Stimulated activated CD8-positive, alpha-beta memory T cell treated with anti-CD3 and anti-CD28 coated beads, Interleukin-2, amount 100 ng/mL, for 1 hour (primary cell): ENCODE measurements around the gene TRABD2B.

Experiments used
- DNase-seq, 2 donors: peaks; one replicate each; pipeline ENCODE4 v3.0.0-alpha.2; 2020; ENCODE audit warnings: low read depth in 2 of 2

TRABD2B gene

DNA sequence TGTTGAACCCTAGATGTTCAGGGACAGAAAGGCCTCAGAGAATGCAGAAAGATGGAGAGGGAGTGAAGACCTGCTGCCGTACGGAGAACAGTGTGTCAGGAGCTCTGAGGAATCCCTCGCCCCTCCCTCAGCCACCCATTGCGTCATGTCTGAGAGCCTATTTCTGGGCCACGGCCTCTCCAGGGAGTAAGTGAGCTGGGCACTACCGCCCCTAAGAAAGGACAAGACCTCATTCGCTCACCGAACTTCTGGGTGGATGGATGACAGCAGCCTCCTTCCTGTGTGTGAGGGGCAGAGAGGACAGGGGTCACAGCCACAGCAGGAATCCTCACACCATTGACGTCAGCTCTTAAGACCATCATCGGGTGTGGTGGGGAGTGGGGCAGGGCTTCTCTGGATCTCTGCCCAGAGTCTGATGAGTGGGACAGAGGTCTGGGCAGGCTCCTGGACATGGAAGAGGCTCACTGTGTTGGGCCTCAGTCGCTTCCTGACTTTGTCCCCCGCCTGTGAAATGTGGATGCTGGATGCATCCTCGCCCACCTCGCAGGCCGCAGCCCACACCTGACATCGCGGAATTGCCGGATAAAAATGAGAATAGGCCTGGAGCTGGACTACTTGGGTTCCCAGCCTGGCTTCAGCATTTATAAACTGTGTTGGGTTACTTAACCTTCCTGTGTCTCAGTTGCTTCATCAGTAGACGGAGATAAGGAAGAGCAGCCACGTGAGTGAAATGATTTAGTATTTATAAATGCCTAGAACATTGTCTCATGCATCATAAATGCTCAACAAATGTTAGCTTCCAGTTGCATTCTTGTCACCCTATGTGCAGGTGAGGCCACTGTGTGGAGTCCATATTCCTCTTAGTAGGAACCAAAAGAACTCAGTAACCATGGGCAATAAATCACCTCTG lies 238.6 kb downstream of the TRABD2B start:
- no peak for DNase-seq

DNA sequence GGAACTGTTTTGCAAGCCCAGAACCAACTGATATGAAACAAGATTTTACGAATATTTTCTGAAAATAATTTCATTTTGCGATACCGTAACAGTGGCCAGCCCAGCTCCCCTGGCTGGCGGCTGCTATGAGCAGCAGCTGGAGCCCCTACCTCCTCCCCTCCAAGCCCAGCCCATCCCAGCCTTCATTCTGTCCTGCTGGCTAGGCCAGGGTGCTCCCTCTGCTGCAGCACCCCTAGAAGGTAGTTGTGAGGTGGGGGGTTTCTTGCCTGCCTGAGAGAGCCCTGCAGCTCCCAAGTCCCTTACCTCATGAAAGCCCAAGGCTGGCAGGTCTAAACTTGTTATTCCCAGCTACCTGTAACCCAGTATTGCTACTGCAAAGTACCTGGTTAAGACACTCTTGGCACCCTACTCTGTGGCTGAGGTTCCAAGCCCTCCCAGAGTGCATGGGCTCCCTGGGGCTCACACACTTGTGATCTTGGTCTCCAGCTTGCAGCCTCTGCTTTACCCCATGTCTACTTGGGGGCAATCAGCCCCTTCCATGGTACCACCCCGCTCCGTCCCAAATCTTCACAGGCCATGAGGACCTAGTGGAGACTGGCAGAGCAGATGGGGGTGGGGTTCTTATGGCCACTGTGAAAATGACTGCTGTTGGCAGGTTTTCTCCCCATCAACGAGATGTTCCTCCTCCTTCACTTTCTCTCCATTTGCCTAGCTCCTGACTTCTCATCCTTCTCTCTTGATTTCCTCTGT lies 239.8 kb downstream of the TRABD2B start:
- no peak for DNase-seq

DNA sequence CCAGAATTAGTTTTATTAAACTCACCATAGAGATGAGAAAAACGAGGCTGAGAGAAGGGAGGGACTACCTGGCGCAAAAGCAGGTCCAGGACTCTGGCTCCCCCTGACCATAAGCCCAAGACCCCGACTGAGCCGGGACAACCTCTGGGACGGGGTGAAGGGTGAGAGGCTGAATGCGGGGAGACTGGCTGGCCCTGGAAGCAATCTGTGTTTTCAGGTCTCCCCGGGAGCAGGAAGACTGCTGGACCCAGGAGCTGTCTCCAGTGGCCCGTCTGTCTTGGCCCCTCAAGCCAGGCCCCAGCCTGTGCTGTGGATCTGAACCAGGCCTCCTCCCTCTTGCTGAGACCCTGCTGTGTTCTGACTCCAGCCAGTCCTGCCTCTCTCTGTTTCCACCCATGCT lies 240.8 kb downstream of the TRABD2B start:
- DNase-seq = no peak

GRCh38 chr1:47756006-47756405 lies 241.2 kb downstream of the TRABD2B start:
- DNase-seq = no peak

GRCh38 chr1:47755101-47755990 lies 241.8 kb downstream of the TRABD2B start:
- no peak for DNase-seq

DNA sequence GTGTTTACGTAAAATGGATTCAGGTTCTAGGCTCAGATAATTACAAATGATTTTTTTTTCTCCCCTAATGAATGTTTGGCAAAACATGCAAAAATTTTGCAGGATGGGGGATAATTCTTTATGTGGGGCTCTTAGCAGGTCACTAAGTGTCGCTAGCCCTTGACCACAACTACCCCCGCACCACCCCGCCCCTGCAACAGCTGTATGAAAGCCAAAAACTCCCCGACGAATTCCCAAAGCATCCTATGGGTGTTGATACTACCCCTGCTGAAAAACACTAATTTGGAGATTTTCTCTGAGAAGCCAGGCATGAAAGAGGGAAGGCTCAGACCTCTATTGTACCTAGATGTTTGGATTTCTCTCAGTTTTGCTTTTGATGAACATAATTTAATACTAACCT lies 243.0 kb downstream of the TRABD2B start:
- no peak for DNase-seq

DNA sequence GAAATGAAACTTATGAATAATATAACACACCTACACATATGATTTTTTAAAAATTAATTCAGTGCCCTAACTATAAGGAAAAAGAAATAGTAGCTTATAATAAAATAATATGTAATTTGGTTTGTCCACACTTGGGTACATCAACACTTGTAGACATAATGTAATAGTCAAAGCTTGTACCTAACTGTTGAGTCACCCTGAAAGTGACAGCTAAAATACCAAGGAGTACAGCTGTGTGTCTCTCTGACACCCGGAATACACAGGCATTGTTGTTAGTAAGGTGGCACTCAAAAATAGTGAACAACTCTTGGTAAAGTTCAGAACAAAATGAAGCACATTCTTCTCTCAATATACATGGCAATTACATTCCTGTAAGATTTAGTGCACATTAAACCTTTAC lies 243.4 kb downstream of the TRABD2B start:
- DNase-seq = no peak

DNA sequence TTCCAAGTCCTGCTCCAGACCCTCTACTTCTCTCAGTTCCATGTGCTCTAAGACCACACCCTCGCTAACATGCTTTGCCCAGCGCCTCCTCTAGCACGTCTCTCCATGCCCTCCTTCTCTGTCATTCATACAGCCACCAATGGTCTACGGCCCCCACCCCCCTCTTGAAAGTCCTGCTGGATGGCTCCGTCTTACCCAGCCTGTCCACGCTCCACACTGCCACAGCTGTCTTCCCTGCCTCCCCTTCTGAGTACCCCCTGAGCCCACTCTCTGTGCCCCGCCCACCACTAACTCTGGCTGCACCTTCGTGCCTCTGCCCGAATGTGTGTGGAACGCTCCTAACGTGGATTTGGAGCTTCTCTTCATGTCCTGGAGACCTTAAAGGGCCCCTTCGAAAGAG lies 244.6 kb downstream of the TRABD2B start:
- DNase-seq = no peak

GRCh38 chr1:47751996-47752451 lies 245.2 kb downstream of the TRABD2B start:
- no peak for DNase-seq

GRCh38 chr1:47751193-47751592 lies 246.0 kb downstream of the TRABD2B start:
- no peak for DNase-seq

GRCh38 chr1:47745715-47746609 lies 251.2 kb downstream of the TRABD2B start:
- DNase-seq = no peak

DNA sequence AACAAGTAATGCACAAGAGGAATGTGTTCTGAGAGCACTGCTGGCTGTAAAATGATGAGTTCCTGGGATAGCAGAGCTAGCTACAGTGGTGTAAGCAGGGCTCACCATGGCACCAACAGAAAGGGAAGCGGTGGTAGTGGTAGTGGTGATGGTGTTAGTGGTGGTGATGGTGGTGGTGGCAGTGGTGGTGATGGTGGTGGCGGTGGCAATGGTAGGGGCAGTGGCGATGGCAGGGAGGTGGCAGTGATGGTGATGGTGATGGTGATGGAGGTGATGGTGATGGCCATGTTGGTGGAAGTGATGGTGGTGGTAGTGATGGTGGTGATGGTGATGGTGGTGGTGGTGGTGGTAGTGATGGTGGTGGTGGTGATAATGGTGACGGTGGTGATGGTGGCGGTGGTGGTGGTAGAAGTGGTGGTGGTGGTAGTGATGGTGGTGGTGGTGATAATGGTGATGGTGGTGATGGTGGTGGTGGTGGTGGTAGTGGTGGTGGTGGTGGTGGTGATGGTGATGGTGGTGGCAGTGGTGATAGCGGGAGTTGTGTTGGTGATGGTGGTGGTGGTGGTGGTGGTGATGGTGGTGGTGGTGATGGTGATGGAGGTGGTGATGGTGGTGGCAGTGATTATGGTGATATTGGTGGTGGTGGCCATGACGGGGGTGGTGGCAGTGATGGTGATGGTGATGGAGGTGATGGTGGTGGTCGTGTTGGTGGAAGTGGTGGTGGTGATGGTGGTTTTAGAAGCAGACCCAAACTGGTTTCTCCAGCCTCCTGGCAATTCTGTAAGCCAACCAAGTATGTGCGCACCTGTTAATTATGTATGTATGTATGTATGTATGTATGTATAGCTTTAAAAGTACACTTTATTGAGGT lies 254.1 kb downstream of the TRABD2B start:
- no peak for DNase-seq

DNA sequence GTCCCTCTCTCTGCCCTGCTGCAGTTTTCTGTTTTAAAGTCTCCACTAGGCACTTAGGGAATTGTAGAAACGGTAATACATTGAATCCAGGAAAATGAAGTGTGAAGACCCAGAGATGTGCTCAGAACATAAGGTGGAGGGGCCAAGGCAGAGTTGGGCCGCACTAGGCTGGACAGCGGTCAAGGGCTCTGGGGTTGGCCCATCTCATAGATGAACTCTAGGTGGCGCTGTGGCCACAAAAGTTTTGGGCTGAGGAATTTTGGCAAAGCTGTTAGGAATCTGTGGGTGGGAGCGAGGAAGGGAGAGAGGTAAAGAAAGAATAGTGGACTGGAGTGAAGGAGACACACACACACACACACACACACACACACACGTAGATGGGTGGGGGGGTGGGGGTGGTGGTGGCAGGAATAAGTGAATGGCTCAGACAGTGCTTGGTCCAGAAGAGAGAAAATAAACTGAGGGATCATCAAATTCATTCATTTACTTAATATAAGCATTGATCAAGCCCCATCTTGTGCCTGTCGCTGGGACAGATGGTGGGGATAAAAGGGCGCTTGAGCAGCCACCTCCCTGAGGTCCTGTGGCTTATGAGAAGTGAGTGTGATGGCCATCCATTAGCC lies 258.5 kb downstream of the TRABD2B start:
- no peak for DNase-seq

GRCh38 chr1:47732489-47732888 lies 264.7 kb downstream of the TRABD2B start:
- no peak for DNase-seq

DNA sequence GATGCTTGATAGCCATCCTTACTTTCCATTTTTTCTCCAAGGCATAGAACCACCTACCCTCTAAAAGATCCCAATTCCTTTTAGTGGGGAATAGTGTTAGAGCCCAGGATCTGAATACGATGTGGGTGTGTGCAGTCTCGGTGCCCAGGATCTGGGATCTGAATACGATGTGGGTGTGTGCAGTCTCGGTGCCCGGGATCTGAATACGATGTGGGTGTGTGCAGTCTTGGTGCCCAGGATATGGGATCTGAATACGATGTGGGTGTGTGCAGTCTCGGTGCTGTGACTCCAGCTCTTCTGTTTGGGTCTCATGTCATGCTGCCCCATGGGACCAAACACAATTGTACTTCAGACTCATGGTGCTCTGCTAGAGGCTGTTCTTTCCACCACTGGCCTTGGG lies 265.5 kb downstream of the TRABD2B start:
- DNase-seq = no peak

- DNase-seq = no peak
These were observed 267.5 kb downstream of the TRABD2B start for GRCh38 chr1:47729685-47730084.

GRCh38 chr1:47727697-47728085 lies 269.5 kb downstream of the TRABD2B start:
- DNase-seq = no peak

GRCh38 chr1:47727051-47727696 lies 270.0 kb downstream of the TRABD2B start:
- DNase-seq = no peak
